ENCODE data around the gene COL4A4.
A peak's percentile ranks its signal among the peaks of the same experiment; 100 is the strongest.

COL4A4 gene

DNA sequence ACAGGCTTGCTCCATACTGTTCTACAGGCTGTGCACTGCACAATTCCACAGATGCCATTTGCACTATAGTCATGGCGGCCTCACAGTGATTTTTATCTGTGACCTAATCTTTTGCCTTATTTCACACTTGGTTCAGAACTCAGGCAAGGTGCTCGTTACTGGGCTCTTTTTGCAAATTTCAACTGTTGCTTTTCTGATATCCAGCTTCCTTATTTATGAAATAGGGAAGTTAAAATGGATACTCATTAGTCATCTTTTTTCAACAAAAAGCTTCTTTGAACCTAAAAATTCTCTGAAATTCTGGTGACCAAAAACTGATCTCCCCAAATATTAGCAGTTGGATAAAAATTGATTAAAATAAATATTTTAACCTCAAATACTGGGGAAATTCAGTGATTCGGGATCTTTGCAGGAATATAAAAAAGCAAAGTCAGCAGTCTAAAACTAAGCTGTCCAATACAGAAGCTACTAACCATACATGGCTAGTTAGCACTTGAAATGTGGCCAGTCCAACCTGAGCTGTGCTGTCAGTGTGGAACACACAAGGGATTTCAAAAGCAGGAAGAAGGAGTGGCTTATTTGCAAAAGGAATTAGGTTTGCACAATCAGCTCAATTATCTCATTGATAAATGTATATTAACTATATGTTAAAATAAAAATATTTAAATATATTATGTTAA lies 134.4 kb downstream of the COL4A4 start:
- DNase-seq = peak; percentile 4 to 60 (median 34)

DNA sequence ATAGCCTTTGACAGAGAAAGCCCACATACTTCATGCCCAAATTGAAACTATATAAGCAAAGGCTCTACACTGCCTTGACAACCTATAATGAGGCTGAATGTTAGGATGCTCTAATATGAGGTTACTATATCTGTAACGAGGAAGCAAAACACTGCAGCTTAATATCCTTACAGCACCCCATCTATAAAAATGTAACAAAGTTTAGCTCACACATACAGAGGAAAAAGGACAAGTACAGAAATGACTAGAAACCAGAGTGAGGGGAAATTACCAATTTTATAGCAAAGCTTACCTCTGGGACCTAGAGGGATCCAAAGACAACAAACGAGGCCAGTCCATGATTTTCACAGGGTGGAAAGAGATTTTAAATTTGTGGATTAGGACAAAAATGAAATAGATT lies 138.5 kb downstream of the COL4A4 start:
- no peak for DNase-seq

DNA sequence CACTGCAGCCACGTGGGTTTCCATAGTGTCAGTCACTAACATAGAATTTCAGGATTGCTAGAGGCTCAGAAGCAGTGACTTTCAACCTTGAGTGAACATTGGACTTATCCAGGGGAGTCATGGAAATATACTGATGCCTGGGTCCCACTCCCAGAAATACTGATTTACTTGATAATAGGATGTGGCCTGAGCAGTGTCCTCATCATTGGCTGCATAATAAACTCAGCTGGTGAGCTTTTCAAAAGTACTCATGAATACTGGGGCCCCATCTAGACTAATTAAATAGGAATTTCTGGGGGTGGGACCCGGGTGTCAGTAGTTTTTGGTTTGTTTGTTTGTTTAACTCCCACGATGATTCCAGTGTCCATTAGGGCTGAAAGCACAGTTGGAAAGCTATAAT lies 141.4 kb downstream of the COL4A4 start:
- DNase-seq = no peak

DNA sequence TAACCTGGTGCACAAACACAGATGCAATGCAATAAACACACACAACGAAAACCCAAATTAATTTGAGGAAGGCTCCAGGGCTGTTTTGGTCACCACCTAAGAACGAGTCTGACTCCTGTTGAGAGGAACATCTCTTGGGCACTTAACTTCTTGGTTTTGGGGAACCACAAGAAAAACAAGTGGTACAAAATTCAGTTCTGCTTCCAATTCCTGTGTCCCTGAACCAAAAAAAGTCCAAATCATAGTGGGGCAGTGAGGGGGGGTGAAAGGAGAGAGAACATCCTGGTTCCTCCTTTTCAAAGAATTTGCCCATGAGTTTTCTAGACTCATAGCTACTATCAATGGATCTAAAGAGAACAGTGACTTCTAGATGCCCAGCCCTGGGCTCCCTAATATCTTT lies 143.6 kb downstream of the COL4A4 start:
- peak; percentile 3 to 47 (median 14) for DNase-seq

DNA sequence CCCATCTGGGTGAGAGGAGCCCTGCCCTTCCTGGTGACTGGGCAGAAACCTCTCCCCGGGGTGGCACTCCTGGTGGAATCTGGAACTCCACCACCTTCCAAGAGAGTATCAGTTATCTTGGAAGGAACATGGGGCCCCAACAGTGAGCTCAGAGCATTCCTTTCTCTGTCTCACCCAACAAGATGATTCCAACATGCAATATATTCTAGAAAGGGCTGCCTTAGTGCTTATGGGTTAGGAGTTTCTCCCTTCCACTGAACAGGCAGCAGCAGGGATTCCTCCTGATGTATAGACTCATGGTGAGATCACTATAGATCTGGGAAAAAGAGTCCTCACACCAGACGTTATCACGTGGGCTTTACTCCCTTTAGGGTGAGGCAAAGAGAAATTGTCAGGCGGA lies 147.1 kb downstream of the COL4A4 start:
- no peak for DNase-seq

DNA sequence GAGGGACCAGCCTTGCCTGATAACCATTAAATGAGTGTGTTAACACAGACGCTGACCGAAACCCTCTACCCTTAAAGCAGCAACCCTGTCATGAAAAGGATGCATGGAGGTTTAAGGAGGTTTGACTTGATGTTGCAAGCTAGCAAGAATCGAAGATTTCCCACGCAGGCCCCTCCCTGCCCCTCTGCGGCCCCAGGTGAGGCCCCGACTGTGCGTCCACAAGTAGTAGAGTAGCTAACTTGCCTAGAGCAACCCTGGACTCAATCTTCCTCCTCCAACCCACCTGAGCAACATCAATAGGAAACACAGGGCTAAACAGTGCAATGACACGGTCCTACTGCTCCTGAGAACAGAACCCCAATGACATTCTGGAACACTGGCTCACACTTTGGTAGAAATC lies 150.1 kb downstream of the COL4A4 start:
- DNase-seq = no peak

DNA sequence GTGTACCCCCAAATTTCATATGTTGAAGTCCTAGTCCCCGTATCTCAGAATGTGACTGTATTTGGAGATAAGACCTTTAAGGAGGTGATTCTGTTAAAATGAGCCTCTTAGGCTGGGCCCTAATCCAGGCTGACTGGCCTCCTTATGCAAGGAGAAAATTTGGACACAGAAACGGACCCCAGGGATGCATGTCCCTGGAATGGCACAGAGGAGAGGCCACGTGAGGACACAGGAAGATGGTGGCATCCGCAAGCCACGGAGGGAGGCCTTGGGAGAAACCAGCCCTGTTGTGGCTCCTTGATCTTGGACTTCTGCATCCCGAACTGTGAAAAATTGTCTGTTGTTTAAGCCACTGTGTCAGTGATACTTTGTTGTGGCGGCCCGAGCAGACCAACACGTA lies 150.7 kb downstream of the COL4A4 start:
- no peak for DNase-seq

DNA sequence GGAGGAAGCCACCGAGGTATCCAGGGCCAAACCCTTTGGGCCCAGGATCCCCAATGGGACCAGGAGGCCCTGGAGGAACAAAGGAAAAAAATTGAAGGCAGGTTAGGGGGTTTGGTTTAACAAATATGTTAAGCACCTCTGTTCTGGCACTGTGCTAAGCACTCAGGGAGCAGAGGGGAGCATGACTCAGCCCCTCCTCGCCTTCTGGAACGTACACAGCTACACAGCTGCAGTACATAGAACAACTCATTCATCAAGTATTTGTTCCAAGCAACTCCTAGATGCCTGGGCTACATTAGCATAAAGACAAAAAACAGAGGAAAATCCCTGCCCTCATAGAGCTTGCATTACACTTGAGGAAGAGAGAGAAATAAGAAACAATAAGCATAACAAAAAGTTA lies 153.6 kb downstream of the COL4A4 start:
- DNase-seq = no peak

DNA sequence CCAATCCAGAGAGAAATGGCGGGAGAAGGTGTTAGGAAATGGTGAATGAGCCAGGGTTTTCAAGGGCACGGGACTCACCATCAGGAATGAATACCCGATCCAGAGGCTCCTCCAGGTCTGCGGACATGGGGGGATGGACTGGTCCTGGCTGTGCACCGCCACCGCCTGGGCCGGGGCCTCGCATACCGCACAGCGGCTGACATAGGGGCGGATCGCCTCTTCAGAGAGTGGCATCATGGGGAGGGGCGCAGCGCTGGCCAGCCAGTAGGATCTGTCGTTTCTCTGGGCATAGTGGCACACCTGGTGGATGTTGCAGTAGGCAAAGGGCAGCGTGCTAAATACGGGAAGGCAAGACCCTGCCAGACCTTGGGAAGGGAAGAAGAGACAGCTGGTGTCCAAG lies 156.1 kb downstream of the COL4A4 start:
- no peak for DNase-seq

DNA sequence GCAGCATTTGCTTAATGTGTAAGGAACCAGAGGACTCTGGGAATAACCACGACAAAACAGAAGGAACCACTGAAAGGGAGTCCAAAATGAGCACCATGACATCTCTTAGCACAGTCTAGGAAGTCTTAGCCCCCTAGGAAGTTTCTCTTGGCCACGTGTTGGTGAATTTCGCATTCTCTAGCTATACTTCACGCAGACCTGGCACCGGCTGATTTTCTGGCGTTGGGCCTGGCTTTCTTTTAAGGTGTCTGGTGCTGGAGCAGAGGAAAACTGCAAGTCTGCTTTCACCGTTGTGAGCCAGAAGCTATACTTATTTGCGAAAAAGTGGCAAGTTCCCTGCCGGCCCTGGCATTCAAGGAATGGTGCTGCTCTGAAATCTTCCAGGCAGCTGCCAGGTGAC lies 156.9 kb downstream of the COL4A4 start:
- DNase-seq = no peak

DNA sequence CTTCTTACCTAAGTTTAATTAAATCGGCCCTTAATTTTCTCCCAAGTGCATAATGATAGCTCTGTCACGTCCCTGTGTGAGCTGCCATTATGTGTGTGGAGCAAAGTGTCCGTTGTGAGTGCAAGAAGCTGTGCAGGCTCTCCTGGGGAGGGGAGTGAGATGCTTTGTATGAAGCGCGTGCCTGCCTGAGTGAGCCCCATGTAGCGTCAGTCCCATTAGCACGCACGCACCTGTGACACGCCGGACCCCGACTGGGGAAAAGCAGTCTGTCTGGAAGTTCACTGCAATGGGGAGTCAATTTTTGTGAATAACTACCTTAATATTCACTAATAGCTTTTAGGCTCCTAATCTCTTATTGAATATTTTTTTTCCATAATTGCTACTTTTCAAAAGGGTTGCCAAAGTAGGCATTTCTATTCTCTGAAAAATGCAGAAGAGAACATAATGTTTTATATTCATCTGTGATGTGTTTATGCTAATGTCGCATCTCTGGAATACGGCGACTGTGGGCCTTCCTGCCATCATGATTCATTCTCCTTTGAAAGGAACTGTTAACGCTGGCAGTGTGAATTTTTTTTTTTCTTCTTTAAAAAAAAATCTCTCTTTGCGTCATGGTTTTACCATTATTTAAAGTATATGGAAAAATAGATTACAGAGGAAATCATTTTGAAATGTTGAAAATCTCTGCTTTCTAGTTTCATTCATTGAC lies 157.7 kb downstream of the COL4A4 start:
- DNase-seq = no peak

DNA sequence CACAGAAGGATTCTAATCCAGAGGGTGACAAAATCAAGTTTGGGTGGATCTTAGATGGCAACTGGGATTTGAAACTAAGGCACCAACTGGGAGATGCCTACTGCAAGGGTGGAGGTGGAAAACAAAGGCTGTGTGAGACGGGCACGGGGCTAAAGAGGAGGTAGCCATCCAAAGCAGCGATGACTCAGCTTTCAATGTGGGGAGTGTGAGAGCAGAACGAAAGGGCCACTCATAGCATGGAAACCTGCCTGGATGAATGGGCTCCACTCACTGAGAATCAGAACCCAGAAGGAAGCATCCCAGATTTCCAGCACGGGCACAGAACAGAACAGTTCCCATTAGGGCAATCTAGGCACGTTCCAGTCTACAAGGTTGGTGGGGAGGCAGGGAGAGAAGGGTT lies 159.5 kb downstream of the COL4A4 start:
- DNase-seq = no peak

DNA sequence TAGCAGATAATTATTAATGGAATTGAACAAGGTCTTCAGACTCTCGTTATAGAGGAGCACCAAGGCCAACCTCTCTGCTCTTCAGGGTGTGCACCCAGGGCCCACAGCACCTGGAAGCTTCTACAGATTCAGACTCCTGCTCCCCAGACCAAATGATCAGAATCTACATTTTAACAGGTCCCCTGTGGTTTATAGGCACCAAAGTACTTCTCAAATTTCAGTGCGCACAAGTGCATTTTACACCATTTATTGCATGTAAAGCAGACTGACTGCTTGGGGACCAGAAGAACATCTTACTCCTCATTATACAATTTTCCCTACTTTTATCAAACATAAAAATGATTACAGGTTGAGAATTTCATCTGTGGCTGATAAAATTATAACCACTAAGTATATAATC lies 163.9 kb downstream of the COL4A4 start:
- no peak for DNase-seq

DNA sequence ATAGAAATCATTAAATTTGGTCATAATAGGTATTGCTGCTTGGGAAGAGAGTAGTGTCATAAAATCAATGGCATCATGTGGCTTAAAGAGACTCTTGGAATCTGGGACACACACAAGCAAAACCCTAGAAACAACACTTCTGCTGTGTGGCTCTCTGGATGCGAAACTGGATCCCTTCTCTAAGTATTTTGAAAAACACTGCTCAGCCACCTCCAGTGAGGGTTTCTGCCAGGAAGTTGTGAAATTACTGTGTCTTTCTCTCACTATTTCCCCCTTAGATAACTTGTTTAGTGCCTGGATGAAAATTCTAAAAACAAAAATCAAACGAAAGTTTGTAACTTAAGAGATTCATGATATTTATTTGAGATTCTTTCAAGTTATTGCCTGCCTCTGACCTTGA lies 164.3 kb downstream of the COL4A4 start:
- DNase-seq = peak in 1 of 4 experiments; percentile 7

DNA sequence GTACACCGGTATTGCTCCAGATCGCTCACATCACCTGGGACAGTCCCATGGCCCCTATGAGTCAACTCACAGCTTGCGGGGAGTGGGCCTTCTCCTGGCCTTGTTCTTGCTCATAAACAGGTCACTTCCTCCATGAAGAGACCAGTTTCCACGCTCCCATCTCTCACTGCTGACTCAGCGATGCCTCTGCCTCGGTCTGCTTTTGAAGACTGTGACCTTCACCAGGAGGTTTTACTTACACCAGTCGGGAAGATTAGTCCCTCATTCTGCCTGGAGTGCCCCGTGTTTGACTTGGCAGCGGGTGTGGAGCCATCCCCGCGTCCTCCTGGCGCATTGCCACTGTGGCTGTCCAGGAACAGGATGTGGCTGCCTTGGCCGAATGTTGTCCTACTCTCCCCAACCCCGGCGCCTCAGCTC lies 168.4 kb downstream of the COL4A4 start:
- peak in 1 of 4 experiments; percentile 17 for DNase-seq

DNA sequence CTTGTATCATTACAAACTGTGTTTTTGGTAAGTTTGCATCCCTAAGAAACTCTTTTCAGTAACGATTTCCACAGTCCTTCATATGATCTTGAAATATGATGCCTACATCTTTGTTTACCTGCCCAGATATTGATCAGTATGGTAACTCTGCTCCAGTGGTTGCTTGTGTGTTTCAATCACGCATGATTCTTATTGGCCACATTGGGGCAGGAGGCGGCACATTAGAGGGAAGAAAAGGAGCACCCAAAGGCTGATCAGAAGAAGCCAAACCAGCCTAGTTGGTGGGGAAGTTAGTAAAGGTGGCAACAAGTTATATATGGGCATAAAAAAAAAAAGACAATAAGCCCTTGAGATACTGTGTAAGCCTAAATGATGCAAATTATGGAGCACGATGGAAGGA lies 169.2 kb downstream of the COL4A4 start:
- no peak for DNase-seq

DNA sequence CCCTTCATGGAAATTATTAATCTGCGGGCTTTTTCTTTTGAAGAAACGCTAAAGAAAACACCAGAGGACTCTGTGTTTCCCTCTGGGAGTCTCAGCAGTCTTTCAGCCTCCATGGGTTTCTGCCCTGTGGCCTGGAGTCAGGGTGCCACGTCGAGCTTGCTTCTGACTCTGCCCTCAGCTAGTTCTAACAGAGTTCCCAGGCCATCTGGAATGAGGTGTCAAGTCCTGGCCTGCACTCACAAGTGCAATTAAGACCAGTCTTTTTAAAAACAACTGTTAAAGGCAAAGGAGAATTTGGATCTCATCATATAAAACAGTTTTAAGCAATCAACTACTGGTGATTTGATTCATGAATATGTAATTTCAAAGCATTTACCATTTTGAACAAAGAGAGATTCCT lies 170.8 kb downstream of the COL4A4 start:
- no peak for DNase-seq

DNA sequence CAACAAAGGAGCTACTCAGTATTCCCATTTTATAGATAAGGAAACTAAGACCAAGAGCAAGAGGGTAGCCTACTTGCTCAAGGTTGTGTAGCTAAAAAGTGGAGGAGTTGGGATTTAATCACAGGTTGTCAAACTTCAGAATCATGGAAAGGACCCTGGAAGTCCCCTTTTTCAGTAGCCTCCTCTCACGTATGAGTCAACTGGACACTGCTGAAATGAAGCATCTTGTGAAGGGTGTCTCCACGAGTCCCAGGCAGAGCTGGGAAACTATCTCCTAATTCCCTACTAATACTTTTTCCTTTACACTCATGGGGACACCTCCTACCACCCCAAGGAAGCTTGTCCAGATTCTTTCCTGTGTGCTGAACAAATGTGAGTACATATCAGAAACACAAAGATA lies 172.3 kb downstream of the COL4A4 start:
- no peak for DNase-seq

DNA sequence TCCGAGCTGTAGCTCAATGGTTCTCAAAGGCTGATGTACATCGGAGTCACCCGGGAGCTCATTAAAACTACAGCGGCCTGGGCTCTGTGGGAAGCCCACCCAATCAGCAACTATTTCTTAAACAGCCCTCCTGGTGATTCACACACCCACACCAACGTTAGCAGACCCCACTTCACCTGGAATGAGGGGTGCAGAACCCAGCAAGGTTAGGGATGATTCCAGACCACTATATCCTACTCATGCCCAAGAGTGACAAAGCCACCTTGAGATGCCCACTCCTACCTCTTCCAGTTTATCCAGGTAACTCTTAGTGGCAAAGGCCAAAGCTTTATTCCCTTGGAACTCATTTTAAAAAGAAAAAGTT lies 178.4 kb downstream of the COL4A4 start:
- DNase-seq = no peak

DNA sequence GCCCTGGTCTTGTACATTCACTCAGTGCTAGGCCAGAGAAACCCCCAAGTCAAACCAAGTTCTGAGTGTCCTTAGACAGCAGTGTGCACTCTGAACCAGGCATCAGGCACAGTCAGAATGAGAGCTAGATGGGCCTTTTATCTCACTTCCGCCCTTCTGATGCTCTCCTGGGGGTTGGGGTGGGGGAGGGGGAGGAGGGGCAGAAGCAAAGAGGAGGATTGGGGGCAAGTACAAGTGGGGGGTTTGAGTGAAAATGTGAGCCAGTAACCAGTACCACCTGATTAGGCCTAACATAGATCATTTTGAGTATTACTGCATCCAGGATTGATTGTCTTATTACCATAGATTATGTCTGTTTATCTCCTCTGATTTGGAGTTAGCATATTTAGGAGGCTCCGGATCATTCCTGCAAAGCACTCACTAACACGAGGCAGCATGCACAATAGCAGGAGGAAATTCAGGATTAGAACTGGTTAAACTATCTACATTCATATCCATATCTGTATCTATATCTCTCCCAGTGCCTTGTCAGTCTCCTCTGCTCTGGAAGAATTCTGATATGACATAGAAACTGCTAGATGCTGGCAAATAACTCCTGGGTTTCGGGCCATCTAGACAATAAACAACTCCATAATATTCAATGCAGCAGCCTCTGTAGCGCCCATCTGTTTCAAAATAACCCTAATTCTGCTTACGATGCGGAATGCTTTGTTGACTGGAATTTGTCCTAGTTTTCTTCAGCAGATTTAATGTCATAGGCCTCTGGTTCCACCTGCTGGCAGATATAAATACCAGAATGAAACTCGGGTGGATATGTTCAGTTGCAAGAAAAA lies 179.0 kb downstream of the COL4A4 start:
- DNase-seq = peak; percentile 36 to 55 (median 43)

DNA sequence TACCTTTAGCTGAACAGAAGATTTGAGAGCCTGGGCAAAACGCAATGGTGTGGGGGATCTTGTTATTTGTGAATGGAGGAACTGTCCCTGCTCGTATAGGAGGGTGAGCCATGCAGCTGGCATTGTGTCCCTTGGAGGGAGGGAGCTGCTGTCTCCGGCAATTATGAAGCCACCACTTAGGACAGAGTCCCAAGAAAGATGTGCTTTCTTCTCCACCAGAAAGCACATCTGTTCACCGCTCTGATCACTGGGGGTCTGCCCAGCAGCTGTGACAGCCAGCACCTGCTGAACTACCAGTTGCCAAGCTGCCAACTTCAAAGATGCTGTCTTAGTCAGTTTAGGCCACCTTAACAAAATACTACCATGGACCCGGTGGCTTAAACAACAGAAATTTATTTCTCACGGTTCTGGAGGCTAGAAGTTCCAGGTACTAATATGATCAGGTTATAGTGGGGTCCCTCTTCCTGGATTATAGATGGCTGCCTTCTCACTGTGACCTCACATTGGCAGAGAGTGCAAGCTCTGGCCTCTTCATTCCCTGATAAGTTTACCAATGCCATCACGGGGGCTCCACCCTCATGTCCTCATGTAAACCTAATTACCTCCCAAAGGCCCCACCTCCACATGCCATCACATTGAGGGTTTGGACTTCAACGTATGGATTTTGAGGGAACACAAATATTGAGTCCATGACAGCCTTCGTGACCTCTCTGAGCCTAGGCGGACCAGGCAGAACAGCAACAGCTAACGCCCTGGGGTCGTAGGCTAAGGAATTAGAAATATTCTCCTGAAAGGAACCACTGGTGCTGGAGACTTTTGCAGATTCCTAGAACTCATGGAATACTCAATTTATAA lies 179.9 kb downstream of the COL4A4 start:
- DNase-seq = no peak

DNA sequence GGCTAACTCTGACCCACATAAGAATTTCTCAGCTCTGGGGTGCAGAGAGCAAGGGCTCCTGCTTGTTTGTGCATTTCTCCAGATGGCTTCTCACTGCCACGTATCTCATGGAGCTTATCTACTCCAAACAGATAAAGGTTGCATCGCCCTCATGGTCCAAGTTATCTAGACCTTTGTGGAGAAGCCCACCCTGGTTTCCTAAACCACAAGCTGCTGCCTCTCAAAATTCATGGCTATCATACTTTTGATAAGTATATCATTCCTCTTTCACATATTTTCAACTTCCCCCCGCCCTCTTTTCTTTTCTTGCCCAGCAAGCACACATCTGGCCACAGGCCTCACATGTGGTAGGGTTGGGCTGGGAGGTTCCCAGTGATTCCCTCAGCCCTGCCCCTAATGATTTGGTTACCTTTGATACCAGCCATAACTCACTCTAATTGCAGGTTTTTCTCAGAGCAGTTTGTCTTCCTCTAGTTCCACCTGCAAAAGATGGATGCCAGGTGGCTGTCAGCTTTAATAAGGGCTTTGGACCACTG lies 182.1 kb downstream of the COL4A4 start:
- no peak for DNase-seq

DNA sequence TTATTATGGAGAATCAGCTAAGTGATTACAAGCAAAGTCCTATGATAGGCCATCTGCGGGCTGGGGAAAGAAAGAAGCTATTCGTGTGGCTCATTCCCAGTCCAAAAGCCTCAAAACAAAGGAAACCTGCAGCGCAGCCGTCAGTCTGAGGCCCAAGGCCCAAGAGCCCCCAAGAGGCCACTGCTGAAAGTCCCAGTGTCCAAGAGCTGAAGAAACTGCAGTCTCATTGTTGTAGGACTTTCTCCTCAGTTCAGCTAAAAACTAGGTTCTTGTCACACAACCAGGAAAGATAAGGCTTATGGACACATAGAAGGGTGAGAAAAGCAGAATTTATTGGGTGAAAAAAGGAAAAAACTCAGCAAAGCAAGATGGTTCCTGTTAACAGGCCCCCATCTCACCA lies 185.0 kb downstream of the COL4A4 start:
- DNase-seq = no peak
